ENCODE measurements around the gene NTNG1. TPM values are rescaled to one million over a fixed set of nuclear protein-coding genes. Genes with fewer than 3 reads are reported as not detected.

Gene NTNG1
- total and polyA plus RNA-seq, 4 donors: 0.72 to 26.7 (median 3.9) TPM

- Histone ChIP-seq H3K27me3 (ENCODE audit: control insufficient read depth in 3 of 3, insufficient read depth in 3 of 3, low read length in 2 of 3) (no peaks in the 10 kb centered on the region), H3K27ac (ENCODE audit: low read depth in 1 of 2, low read length in 1 of 2) (no peak overlapping the region), H3K4me3 (no peak overlapping the region), H3K36me3 (ENCODE audit: control insufficient read depth in 4 of 4, insufficient read depth in 4 of 4, low read length in 4 of 4) (no peaks in the 10 kb centered on the region), H3K9me3 (ENCODE audit: control insufficient read depth in 4 of 4, insufficient read depth in 3 of 4, low read length in 3 of 4) (no peaks in the 10 kb centered on the region), H3K9ac (ENCODE audit: insufficient read depth in 1 of 2, low read length in 2 of 2) (no peak overlapping the region), H3K4me1 (ENCODE audit: control insufficient read depth in 5 of 5, insufficient read depth in 5 of 5, low read length in 5 of 5) (peaks cover 0 to 9% (median 3%) of the 10 kb centered on the region in 5 donors)
- 93 to 95% methylated on average over 4 of the region's 4 CpGs for WGBS, 2 donors
- DNase-seq (no peak), ATAC-seq (ENCODE audit: insufficient read depth, low FRiP score) (no peak)
- TF ChIP-seq, protein P1, sequence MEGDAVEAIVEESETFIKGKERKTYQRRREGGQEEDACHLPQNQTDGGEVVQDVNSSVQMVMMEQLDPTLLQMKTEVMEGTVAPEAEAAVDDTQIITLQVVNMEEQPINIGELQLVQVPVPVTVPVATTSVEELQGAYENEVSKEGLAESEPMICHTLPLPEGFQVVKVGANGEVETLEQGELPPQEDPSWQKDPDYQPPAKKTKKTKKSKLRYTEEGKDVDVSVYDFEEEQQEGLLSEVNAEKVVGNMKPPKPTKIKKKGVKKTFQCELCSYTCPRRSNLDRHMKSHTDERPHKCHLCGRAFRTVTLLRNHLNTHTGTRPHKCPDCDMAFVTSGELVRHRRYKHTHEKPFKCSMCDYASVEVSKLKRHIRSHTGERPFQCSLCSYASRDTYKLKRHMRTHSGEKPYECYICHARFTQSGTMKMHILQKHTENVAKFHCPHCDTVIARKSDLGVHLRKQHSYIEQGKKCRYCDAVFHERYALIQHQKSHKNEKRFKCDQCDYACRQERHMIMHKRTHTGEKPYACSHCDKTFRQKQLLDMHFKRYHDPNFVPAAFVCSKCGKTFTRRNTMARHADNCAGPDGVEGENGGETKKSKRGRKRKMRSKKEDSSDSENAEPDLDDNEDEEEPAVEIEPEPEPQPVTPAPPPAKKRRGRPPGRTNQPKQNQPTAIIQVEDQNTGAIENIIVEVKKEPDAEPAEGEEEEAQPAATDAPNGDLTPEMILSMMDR (IDR thresholded peaks at IDR 0.05; ENCODE audit: control extremely low read depth, extremely low read depth): no peak
Measured at GRCh38 chr1:107433068-107433467, 292.2 kb downstream of the NTNG1 start.

GRCh38 chr1:107433635-107434360 is 293.0 kb downstream of the NTNG1 start:
- Histone ChIP-seq H3K27me3 (ENCODE audit: control insufficient read depth in 3 of 3, insufficient read depth in 3 of 3, low read length in 2 of 3) (no peaks in the 10 kb centered on the region), H3K9ac (ENCODE audit: insufficient read depth in 1 of 2, low read length in 2 of 2) (no peak overlapping the region), H3K4me1 (ENCODE audit: control insufficient read depth in 5 of 5, insufficient read depth in 5 of 5, low read length in 5 of 5) (peaks cover 0 to 9% (median 3%) of the 10 kb centered on the region in 5 donors), H3K36me3 (ENCODE audit: control insufficient read depth in 4 of 4, insufficient read depth in 4 of 4, low read length in 4 of 4) (no peaks in the 10 kb centered on the region), H3K4me3 (no peak overlapping the region), H3K9me3 (ENCODE audit: control insufficient read depth in 4 of 4, insufficient read depth in 3 of 4, low read length in 3 of 4) (no peaks in the 10 kb centered on the region), H3K27ac (ENCODE audit: low read depth in 1 of 2, low read length in 1 of 2) (no peak overlapping the region)
- ATAC-seq (ENCODE audit: insufficient read depth, low FRiP score): no peak
- DNase-seq: peak in 1 of 3 donors; percentile 9
- WGBS, 2 donors: 64 to 68% methylated on average over 4 of the region's 4 CpGs
- TF ChIP-seq, protein P1 (IDR thresholded peaks at IDR 0.05; ENCODE audit: control extremely low read depth, extremely low read depth): no peak

DNA sequence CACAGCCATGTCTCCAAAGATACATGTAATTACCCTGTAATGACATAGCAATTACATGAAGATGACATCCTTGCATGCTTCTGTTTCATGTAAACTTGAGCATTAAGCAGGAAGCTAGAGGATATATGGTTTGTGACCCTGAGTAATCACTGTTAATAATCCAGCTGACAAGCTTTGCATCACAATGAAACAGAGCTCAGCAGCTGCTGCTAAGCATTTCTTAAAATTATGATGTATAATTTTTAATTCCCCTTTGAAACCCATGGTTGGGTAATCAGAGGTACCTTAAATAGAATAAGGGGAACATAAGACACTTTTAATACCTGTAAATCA is 293.5 kb downstream of the NTNG1 start:
- ATAC-seq (ENCODE audit: insufficient read depth, low FRiP score) (no peak), DNase-seq (peak in 1 of 3 donors; percentile 24)
- H3K9me3 ChIP-seq (ENCODE audit: control insufficient read depth in 4 of 4, insufficient read depth in 3 of 4, low read length in 3 of 4): no peaks in the 10 kb centered on the region
- H3K27me3 ChIP-seq (ENCODE audit: control insufficient read depth in 3 of 3, insufficient read depth in 3 of 3, low read length in 2 of 3): peaks cover 0 to 3% (median 0%) of the 10 kb centered on the region in 3 donors
- H3K27ac ChIP-seq (ENCODE audit: low read depth in 1 of 2, low read length in 1 of 2): no peak overlapping the region
- H3K4me1 ChIP-seq (ENCODE audit: control insufficient read depth in 5 of 5, insufficient read depth in 5 of 5, low read length in 5 of 5): peaks cover 0 to 9% (median 3%) of the 10 kb centered on the region in 5 donors
- TF ChIP-seq, protein P1 (IDR thresholded peaks at IDR 0.05; ENCODE audit: control extremely low read depth, extremely low read depth): no peak
- no peaks in the 10 kb centered on the region for H3K36me3 ChIP-seq (ENCODE audit: control insufficient read depth in 4 of 4, insufficient read depth in 4 of 4, low read length in 4 of 4)
- H3K9ac ChIP-seq (ENCODE audit: insufficient read depth in 1 of 2, low read length in 2 of 2): no peak overlapping the region
- H3K4me3 ChIP-seq: no peak overlapping the region
